ENCODE results near the gene EIF2AK2.

- TF ChIP-seq, protein P1, sequence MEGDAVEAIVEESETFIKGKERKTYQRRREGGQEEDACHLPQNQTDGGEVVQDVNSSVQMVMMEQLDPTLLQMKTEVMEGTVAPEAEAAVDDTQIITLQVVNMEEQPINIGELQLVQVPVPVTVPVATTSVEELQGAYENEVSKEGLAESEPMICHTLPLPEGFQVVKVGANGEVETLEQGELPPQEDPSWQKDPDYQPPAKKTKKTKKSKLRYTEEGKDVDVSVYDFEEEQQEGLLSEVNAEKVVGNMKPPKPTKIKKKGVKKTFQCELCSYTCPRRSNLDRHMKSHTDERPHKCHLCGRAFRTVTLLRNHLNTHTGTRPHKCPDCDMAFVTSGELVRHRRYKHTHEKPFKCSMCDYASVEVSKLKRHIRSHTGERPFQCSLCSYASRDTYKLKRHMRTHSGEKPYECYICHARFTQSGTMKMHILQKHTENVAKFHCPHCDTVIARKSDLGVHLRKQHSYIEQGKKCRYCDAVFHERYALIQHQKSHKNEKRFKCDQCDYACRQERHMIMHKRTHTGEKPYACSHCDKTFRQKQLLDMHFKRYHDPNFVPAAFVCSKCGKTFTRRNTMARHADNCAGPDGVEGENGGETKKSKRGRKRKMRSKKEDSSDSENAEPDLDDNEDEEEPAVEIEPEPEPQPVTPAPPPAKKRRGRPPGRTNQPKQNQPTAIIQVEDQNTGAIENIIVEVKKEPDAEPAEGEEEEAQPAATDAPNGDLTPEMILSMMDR (IDR thresholded peaks at IDR 0.05): no peak
- TF ChIP-seq ZFX (IDR thresholded peaks at IDR 0.05; ENCODE audit: borderline replicate concordance): no peak
Measured at GRCh38 chr2:37085731-37086147, 71.0 kb downstream of the EIF2AK2 start.

Measured in 22Rv1 (cell line).